ENCODE results near the gene PDE6D.

The PDE6D gene

DNA sequence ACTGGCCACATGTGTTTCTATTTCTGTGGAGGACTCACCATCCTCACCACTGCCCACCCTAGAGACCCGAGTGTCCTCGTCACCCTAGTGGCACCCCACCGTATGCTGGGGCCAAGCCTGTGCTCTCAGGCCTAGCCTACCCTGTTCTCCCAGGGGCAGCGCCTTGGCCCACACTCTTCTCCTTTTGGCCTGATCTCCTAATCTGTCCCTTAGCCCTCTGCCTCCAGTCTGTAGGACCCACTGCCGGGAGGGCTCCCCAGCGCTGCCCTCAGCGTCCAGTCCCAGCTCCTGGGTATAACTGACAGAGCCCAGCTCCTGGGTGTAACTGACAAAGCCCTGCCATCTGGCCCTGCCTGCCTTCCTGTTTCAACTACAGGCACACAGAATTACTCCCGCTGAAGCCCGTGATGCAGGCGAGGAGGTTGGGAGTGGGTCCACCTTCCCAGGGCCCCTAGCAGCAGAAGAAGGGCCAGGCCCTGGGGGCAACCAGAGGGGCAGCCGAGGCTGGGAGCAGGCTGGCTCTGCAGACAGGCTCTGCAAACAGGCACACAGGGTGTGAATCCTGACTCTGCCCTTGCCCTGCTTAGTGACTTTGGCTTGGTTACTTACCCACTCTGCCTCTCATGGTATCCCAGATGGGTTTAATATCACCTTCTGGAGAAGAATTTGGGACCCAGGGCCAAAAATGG lies 98.3 kb downstream of the PDE6D start:
- DNase-seq (ENCODE audit: low read depth in 2 of 2), result no peak

Data from stimulated activated CD4-positive, alpha-beta T cell treated with anti-CD3 and anti-CD28 coated beads, Interleukin-15, amount 100 ng/mL, for 48 hours (primary cell).